GM10847 (cell line): Measurements from ENCODE around the gene ZNF789.

ENCODE experiments used
- POLR2A ChIP-seq: IDR thresholded peaks from 2 replicates; pipeline ENCODE4 v1.6.1; 2011; ENCODE audit not compliant: insufficient read length; ENCODE audit errors: extremely low read depth

ZNF789 gene

DNA sequence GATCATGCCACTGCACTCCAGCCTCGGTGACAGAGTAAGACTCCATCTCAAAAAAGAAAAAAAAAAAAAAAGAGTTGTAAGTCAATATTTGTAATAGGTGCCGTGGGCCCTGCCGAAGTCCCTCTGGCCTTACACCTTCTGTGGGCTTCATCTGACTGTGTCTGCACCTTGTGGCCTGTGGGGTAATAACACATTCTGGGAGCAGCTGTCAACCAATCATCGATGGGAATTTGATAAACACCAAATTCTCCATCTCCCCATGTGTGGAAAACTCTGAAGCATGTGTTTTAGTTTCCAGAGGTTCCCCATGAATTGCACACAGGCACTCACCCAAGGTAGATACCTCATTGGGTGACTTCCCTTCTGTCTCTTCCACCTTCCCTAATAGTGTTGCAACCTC, 16.5 kb downstream of the ZNF789 start:
- no peak for TF ChIP-seq POLR2A

- TF ChIP-seq POLR2A, result no peak
Measured at GRCh38 chr7:99490878-99491277, 18.2 kb downstream of the ZNF789 start.

GRCh38 chr7:99493823-99494222, 21.1 kb downstream of the ZNF789 start:
- no peak for TF ChIP-seq POLR2A

GRCh38 chr7:99497766-99498545, 25.3 kb downstream of the ZNF789 start:
- TF ChIP-seq POLR2A, result no peak

GRCh38 chr7:99498546-99498944, 25.9 kb downstream of the ZNF789 start:
- TF ChIP-seq POLR2A, result no peak

GRCh38 chr7:99499371-99499720, 26.7 kb downstream of the ZNF789 start:
- no peak for TF ChIP-seq POLR2A

- TF ChIP-seq POLR2A, result peak; percentile 67
Measured at GRCh38 chr7:99499721-99500636, 27.3 kb downstream of the ZNF789 start, which contains the start of gene ZNF394. TSS of gene ZNF394 (minus strand) at chr7:99500281. CDS start at chr7:99500093, 188 bp downstream.

GRCh38 chr7:99500637-99501009, 27.9 kb downstream of the ZNF789 start:
- TF ChIP-seq POLR2A, result no peak

- no peak for TF ChIP-seq POLR2A
Measured at GRCh38 chr7:99504281-99504602, 31.6 kb downstream of the ZNF789 start.

DNA sequence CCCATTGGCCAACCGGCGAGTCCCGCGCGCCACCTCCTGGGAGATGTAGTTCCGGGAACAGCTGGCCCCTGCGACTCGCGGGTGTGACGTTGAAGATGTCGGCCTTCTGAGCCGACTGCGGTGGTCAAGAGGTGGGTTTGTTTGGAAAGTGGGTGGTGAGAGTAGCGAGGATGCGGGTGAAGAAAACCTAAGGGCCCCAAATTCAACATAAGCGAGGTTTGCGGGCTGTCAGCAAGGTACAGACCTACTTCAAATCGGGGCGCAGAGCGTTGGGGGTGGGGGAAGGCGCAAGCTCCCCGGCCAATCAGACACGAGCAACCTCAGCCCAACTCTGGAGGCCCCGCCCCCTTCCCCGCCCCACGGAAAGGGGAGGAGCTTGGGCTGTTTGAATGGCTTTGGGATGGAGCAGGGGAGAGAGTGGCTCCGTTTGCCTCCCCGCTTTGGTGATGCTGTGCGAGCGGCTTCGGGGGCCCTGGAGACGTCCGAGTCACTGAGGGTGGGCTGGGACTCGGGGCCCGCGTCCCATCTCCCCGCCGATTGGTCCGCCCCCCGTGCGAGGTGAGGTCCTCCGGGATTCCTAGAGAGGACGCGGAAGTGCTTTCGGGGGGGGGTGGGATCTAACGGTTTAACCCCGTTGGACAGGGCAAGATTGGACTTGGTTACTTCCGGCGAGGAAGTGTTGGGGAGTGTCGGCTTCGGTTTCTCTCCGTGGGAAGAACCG, 32.1 kb downstream of the ZNF789 start, which contains the start of gene ZKSCAN5:
Gene ZKSCAN5 (plus strand): TSS at position 60 of the 721 bp plus-strand sequence. CDS start 1,383 bp downstream, outside the sequence.
- peak; percentile 72 for TF ChIP-seq POLR2A

DNA sequence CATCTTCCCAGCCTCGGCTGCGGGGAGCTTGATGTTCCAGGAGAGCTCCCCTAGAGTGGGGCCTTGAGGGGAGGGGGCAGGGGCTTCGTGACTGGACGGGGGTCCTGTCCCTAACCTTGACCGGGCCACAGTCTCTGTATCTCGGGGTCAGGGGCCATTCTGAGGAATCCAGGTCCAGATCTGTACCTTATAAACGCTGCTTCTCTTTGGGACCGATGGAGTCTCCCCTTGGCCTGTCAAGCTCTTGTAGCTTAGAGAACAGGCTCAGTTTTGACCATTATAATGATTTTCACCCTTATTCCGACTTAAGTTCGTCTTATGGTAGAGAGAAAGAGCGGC, 32.6 kb downstream of the ZNF789 start:
- no peak for TF ChIP-seq POLR2A

DNA sequence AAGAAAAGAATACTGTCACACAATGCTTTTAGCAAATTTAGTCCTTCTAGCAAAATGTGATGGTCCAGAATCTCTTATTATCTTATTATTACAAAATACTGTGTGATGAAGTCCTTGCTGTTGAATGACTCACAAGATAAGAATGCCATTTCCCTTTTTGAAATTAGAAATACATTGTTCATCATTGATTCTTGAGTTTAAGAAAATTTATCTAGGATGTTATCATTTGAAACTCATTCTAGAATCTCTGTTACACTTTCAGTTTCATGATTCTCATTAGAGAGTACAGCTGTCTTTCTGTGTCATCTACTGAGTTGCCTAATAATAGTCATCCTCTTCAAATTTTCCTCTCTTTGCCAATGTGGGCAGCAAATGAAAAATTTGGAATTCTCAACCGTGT, 41.4 kb downstream of the ZNF789 start:
- TF ChIP-seq POLR2A, result no peak

DNA sequence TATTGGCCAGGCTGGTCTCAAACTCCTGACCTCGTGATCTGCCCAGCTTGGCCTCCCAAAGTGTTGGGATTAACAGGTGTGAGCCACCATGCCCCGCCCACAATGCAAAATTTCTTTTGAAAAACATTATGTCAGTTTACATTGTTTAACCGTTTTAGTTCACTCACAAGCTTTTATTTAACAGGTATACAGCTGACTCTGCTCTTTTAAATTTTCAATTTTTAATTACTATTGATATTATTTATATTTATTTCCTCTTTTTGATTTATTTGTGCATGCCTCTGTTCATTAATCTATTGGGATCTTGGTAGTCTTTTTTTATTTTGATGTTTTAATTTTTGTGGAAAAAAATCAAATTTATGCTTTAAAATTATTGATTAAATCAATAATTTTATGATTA, 48.7 kb downstream of the ZNF789 start:
- no peak for TF ChIP-seq POLR2A

- TF ChIP-seq POLR2A, result no peak
Measured at GRCh38 chr7:99525713-99526440, 53.2 kb downstream of the ZNF789 start.

- TF ChIP-seq POLR2A, result no peak
Measured at GRCh38 chr7:99531354-99531765, 58.7 kb downstream of the ZNF789 start.
